ENCODE measurements around the gene STEAP1B. TPM values are rescaled to one million over a fixed set of nuclear protein-coding genes. Genes with fewer than 3 reads are reported as not detected.
"Not testable (repeated sequence)": the region's sequence is repeated elsewhere in the genome, so short reads cannot be mapped to it uniquely, and the experiment has no call there.

STEAP1B gene
- total RNA-seq, 1 experiment from 2014 or later: not detected

DNA sequence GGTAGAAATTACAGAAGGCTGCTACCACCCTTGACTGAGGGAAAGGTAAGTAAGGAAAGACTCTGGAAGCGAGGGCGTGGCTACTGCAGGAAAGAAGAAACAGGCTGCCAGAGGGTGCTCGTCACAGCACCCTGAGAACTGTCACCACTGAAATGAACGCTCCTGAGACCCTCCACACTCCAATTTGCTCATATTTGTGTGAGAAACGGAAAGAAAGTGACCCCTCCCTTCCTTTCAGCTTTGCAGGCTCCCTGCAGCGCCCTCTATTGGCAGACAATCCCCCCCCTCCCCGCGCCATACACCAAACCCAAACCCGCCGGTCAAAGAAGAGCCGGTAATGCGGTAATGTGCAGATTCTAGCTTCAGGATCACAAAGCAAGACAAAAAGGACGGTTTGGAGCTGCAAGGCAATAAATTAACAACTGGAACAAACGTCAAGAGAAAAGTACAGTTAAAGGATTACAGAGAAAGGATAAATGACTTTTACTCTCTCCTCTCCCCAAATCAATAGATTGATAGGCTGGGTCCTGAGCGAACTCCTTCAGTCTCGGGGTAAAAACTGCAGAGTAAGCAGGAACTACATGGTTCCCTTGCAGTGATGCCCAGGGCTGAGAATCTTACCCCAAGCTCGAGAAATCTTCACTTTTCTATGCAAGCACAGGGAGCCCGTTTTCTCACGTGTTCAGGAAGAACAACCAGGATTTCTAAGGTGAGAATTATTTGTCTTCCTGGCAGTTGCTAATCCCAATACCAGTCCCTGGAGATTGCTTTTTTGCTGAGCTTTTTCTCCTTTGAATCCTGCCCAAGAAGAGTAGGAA lies 47.6 kb downstream of the STEAP1B start:
- H3K4me1 ChIP-seq: no peaks in the 10 kb centered on the region
- DNase-seq: peak in 1 of 2 experiments; percentile 33
- H3K27ac ChIP-seq: no peak overlapping the region
- H3K9me3 ChIP-seq (replicated peaks): no peaks in the 10 kb centered on the region
- no peaks in the 10 kb centered on the region for H3K27me3 ChIP-seq
- H3K4me3 ChIP-seq: no peak overlapping the region
- no peaks in the 10 kb centered on the region for H3K36me3 ChIP-seq

DNA sequence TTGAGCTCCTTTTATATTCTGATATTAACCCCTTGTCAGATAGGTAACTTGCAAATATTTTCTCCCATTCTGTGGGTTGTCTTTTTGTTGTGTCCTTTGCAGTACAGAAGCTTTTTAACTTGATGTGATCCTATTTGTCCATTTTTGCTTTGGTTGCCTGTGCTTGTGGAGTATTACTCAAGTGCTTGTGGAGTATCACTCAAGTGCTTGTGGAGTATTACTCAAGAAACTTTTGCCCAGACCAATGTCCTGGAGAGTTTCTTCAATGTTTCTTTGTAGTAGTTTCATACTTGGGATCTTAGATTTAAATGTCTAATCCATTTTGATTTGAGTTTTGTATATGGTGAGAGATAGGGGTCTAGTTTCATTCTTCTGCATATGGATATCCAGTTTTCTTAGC lies 50.0 kb downstream of the STEAP1B start:
- not testable (repeated sequence) for H3K36me3 ChIP-seq; H3K27ac ChIP-seq; DNase-seq; H3K9me3 ChIP-seq (replicated peaks); H3K27me3 ChIP-seq; H3K4me1 ChIP-seq; H3K4me3 ChIP-seq

DNA sequence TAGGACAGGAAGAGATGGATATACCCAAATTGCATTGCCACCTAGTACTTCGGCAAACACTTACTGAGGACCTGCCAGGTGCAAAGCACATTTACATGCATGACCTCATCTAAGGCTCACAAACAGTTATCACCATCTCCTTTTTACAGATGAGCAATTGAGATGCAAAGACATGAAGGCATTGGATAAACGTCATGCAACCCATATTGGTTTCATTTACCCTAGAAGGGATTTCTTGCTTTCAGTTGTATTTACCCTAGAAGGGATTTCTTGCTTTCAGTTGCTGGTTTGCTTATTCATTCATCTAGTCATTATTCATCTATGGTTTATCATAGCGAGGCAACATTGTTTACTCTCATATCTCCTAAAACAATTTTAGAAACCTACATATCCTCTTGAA lies 52.2 kb downstream of the STEAP1B start:
- Histone ChIP-seq H3K4me3 (no peak overlapping the region), H3K27ac (no peak overlapping the region), H3K36me3 (no peaks in the 10 kb centered on the region), H3K4me1 (peaks cover 27% of the 10 kb centered on the region), H3K9me3 (replicated peaks) (no peaks in the 10 kb centered on the region), H3K27me3 (no peaks in the 10 kb centered on the region)
- DNase-seq: no peak

DNA sequence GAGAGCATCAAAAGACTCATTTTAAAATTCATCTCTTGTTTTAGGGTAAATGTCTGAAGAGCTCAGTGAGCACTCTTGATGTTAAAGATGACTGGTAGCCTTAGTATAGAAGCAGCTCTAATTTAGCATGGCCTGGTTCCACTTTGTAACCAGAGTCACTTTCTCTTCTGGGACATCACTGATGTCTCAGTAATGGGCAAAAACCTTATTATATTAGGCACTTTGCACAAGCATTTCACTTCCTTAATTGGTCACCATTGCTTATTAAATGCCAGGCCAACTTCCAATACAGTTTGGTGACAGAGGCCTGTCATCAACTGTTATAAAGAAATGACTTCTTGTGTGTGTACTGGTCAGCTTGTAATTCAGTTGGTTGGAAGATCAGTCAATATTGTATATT lies 53.0 kb downstream of the STEAP1B start:
- no peak overlapping the region for H3K4me3 ChIP-seq
- peaks cover 27% of the 10 kb centered on the region for H3K4me1 ChIP-seq
- H3K9me3 ChIP-seq (replicated peaks): no peaks in the 10 kb centered on the region
- no peaks in the 10 kb centered on the region for H3K27me3 ChIP-seq
- H3K27ac ChIP-seq: no peak overlapping the region
- H3K36me3 ChIP-seq: no peaks in the 10 kb centered on the region
- DNase-seq: no peak

DNA sequence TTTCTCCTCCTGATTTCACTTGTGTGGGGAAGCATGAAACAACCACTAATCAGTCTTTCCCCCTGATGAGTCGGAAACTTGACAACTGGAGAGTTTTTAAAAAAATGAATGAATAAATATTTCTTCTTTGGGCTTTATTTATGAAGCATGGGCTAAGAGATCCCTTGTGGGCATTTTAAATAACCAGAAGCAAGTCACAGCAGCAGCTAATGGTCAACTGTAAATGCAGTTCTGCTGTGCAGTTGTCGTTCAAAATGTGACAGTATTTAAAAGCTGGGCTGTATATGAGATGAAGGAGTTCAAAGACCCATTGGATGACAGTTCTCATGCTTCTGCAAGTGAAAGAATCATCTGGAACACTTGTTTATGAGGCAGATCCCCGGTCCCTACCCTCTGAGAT lies 54.1 kb downstream of the STEAP1B start:
- Histone ChIP-seq H3K27ac (no peak overlapping the region), H3K36me3 (no peaks in the 10 kb centered on the region), H3K4me3 (no peak overlapping the region), H3K27me3 (no peaks in the 10 kb centered on the region), H3K4me1 (peaks cover 27% of the 10 kb centered on the region), H3K9me3 (replicated peaks) (no peaks in the 10 kb centered on the region)
- no peak for DNase-seq

DNA sequence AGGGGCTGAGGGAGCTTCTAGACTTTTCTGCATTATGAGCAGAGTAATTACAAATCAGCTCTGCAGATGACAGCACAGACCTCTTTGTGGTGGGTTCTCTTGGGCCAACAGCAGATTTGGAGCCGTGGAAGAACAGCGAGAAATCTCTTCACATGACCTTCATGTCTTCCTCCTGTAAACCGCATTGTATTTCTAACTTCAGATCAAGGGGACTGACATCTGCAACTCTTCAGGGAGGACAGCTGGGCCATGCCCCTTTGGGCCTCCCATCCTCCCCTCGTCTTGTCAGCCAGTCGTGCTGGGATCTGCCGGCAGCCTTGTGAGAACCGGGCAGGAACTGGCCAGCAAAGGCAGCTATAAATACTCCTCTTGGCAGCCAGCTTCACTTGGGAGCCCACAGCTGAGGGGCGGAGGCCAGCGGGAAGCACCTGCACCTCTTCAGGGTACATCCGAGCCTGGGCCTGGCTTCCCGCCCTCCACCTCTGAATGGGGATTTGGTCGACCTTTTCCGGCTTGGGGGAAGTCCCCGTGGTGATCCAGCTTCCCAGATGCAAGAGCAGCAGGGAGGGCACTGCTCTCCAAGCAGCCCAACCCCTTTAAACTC lies 54.7 kb downstream of the STEAP1B start:
- no peaks in the 10 kb centered on the region for H3K27me3 ChIP-seq
- H3K9me3 ChIP-seq (replicated peaks): no peaks in the 10 kb centered on the region
- H3K4me1 ChIP-seq: peaks cover 27% of the 10 kb centered on the region
- no peak overlapping the region; the same call in 1 of the 2 replicates for H3K27ac ChIP-seq
- DNase-seq: peak; percentile 18 to 55
- no peak overlapping the region for H3K4me3 ChIP-seq
- H3K36me3 ChIP-seq: no peaks in the 10 kb centered on the region

DNA sequence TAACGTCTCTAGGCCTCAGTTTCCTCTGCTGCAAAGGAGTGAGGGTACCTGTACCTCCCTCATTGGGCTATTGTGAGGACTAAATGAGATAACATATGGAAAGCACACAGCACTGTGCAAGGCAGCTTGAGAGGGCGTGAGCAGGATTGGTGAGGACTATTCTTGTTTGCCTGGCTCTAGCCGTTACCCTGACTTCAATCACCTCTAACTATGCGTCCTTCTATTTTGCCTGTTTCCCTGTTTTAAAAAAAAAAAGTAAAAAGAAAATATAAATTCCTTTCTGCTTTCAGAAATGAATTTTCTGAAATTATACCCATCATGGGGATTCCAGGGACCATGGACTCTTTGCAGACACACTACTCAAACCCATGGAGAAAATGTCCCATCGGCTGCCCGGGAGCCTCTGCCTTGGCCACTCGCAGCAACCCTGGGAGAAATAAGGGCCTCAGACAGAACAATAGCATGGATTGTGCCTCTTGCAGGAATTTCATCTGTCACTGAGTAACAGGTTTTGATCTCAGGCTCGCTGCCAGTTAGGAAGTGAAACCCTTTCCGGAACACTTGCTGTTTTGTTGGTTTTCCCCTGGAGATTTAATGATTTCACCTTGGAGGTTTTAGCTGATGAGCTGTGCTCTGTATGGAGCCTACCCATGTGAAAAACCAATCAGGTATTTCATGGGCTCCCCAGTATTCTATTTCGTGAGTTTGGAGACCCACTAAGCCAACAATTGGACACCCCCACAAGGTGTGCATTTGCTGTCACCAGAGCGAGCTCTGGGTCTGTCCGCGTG lies 55.6 kb downstream of the STEAP1B start:
- Histone ChIP-seq H3K27me3 (no peaks in the 10 kb centered on the region), H3K27ac (peak overlapping the region; percentile 12; the same call in 1 of the 2 replicates), H3K36me3 (no peaks in the 10 kb centered on the region), H3K4me3 (no peak overlapping the region), H3K4me1 (peaks cover 27% of the 10 kb centered on the region), H3K9me3 (replicated peaks) (no peaks in the 10 kb centered on the region)
- DNase-seq: peak; percentile 47 to 80

DNA sequence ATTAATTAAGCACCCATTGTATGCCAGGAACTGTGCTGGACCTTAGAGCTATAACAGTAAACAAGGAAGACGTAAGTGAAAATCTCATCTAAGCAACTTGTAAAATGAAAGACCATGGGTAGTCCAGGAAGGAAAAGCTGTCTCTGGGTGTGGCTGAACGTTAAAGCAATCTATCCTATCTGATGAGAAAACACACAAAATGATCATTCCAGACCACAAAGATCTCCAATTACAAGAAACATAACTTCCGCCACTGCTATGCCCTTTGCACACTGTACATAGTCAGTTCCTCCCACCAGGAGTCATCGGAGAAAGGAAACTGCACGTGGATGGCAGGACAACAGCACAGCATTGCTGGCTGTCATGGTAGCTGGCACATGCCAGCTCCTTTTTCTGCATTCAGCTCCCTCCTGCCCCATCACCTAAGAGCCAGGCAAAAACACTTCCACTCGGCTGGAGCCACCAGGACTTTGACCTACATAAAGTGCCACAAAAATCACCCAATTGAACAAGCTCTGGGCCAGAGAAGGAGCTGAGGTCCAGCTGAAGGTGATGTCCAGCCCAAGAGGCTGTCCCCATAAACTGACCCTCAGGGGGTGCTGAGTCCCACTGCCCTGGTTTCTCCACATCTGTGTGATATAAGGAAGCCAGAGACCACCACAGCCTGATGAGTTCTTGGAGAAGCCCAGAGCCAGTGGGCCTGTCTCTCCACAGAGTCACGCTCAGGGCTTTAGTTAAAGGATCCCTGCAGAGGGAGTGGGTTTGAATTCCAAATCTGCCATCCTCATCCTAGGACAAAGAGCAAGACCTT lies 56.4 kb downstream of the STEAP1B start:
- H3K36me3 ChIP-seq: no peaks in the 10 kb centered on the region
- H3K4me3 ChIP-seq: no peak overlapping the region
- peak overlapping the region; percentile 12; the same call in 1 of the 2 replicates for H3K27ac ChIP-seq
- no peaks in the 10 kb centered on the region for H3K9me3 ChIP-seq (replicated peaks)
- DNase-seq: peak in 1 of 2 experiments; percentile 47
- peaks cover 27% of the 10 kb centered on the region for H3K4me1 ChIP-seq
- H3K27me3 ChIP-seq: no peaks in the 10 kb centered on the region

DNA sequence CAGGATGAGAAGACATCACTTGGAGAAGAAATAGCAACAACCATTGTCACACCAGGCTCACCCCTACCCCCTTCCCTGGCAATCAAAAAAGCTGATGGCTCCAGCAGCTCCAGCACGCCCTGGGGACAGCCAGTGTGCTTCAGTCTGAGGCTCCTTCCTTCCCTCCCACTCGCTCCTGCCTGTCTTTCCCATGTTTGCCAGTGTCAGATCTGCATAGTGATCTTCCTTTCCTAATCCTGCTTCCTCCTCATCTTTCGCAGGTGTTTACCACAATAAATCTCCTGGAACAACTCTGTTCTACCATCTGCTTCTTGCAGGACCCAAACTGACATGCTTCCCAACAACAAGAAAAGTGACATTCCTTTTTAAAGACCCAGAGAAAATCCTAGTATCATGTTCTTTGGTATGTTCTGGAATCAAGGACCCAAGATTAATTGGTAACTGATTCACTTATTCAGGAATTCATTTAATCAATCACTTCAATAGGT lies 57.1 kb downstream of the STEAP1B start:
- Histone ChIP-seq H3K4me1 (peaks cover 27% of the 10 kb centered on the region), H3K36me3 (no peaks in the 10 kb centered on the region), H3K27ac (no peak overlapping the region), H3K27me3 (no peaks in the 10 kb centered on the region), H3K9me3 (replicated peaks) (no peaks in the 10 kb centered on the region), H3K4me3 (no peak overlapping the region)
- DNase-seq: no peak

DNA sequence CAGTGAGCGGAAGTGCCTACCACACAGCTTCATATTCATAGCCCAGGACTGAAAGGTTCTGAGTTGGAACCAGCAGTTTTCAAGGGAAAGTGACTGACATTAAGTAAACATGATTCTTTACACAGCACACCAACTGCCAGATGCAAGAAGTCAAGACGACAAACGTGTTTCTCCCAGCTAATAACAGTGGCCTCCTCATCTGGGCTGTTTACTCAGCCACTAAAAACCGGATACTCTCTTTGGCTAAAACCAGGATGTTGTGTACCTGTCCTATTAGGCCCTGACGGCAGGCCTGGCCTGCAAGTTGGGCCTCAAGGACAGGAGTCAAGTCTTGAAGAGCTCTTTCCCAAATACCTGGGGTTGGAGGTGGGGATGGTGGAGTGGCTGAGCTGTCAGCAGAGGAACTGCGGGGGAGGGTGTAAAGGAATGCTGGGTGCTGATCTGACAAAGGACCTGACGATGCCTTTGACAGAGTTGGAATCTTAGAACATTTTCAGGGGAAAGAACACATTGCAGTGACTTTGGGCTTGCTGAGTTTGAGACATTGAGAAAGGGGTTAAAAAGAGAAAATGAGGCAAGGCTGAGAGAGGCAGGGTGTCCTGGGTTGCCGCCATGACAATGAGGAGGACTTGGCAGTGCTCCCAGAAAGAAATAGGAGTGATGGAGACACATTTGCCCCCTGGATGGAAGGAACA lies 57.7 kb downstream of the STEAP1B start:
- DNase-seq: no peak
- Histone ChIP-seq H3K27me3 (no peaks in the 10 kb centered on the region), H3K4me3 (no peak overlapping the region), H3K9me3 (replicated peaks) (no peaks in the 10 kb centered on the region), H3K27ac (no peak overlapping the region), H3K4me1 (peaks cover 27% of the 10 kb centered on the region), H3K36me3 (no peaks in the 10 kb centered on the region)

DNA sequence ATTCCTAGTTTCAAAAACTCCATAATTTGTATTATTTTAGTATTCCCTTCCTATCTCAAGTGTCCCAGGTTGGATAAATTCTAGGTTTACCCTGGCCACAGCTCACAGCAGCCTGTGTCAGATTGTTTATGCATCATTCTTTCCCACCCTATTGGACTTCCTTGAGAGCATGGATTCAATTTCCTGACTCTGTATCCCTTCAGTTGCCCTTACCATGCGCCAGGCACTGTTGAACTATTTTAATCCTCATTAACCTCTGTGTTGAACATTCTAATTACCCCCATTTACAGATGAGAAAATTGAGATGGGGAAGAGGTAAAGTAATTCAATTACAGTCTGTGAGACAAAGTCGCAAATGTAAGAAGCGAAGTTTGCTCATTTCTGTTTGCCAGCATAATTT lies 58.8 kb downstream of the STEAP1B start:
- peaks cover 27% of the 10 kb centered on the region for H3K4me1 ChIP-seq
- H3K9me3 ChIP-seq (replicated peaks): no peaks in the 10 kb centered on the region
- no peak overlapping the region for H3K27ac ChIP-seq
- H3K36me3 ChIP-seq: no peaks in the 10 kb centered on the region
- DNase-seq: no peak
- no peak overlapping the region for H3K4me3 ChIP-seq
- no peaks in the 10 kb centered on the region for H3K27me3 ChIP-seq

DNA sequence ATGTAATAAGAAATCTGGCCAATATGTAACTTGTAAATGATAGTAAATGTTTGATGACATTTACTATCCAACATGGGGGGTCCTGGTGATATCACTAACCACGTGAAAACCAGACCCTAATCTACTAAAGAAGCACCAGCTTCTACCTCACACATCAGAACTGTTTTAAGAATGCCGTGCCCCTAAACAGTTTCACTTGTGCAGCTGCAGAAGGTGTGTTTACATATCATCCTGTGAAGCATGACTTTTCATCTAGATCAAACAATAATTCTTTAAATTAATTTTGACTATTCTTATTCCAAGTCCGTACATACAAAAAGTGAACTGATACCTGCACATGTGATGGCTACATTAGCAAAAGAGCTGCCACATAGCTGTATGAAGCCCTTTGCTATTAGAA lies 61.0 kb downstream of the STEAP1B start:
- no peak for DNase-seq
- Histone ChIP-seq H3K4me1 (peaks cover 16% of the 10 kb centered on the region), H3K27me3 (no peaks in the 10 kb centered on the region), H3K4me3 (no peak overlapping the region), H3K9me3 (replicated peaks) (no peaks in the 10 kb centered on the region), H3K27ac (no peak overlapping the region), H3K36me3 (no peaks in the 10 kb centered on the region)

DNA sequence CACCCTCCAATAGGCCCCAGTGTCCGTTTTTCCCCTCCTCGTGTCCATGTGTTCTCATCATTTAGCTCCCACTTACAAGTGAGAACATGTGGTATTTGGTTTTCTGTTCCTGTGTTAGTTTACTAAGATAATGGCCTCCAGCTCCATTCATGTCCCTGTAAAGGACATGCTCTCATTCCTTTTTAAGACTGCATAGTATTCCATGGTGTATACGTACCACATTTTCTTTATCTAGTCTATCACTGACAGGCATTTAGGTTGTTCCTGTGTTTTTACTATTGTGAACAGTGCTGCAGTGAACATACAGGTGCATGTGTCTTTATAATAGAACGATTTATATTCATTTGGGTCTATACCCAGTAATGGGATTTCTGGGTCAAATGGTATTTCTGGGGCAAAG lies 63.4 kb downstream of the STEAP1B start:
- peaks cover 17% of the 10 kb centered on the region for H3K4me1 ChIP-seq
- H3K27ac ChIP-seq; DNase-seq; H3K4me3 ChIP-seq; H3K27me3 ChIP-seq; H3K9me3 ChIP-seq (replicated peaks); H3K36me3 ChIP-seq: not testable (repeated sequence)

DNA sequence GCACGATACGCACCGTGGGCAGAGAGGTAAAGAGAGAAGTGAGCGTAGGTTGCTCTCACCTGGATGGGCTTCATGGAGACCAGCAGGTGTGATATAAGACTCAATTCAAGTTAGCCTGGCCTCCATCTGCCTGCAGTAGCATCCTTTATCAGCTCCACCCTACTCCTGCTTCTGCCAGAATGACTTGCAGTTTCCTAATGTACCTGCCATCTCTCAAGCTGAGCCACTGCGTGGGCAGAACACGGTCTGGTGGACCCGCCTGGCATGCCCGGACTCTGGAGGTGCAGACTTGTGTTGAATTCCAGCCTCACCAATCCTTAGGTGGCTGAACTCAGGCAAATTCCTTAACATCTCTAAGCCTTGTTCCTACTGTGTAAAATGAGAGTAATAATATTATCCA lies 64.3 kb downstream of the STEAP1B start:
- Histone ChIP-seq H3K36me3 (no peaks in the 10 kb centered on the region), H3K27ac (no peak overlapping the region), H3K27me3 (no peaks in the 10 kb centered on the region), H3K4me1 (peaks cover 17% of the 10 kb centered on the region), H3K4me3 (no peak overlapping the region), H3K9me3 (replicated peaks) (no peaks in the 10 kb centered on the region)
- no peak for DNase-seq
